Gastrocnemius medialis (tissue), 4 donors: ENCODE data around the gene H3-3A. TPM values are rescaled to one million over a fixed set of nuclear protein-coding genes. Genes with fewer than 3 reads are reported as not detected.

Experiments
- ATAC-seq, 2 donors: fragments of 150-250 bp; one replicate each; pipeline ENCODE4 v1.9.1; 2016
- DNase-seq, 2 donors: peaks; one replicate each; pipeline ENCODE4 v3.0.0-alpha.2; 2019
- H3K27ac ChIP-seq, 4 donors: fragments of 200-600 bp; sonication (generic); 1 replicate in 1 of 4; 2 replicates in 3 of 4; pipeline ENCODE4 v1.5.1; 2016 to 2018; ENCODE audit warnings: mild to moderate bottlenecking in 2 of 4, moderate library complexity in 1 of 4
- H3K27me3 ChIP-seq, 3 donors: fragments of 200-600 bp; sonication (generic) in 2 of 3; 1 replicate in 1 of 3; 2 replicates in 2 of 3; pipeline versions ENCODE4 v1.5.1 to v1.6.0; 2016 to 2019; ENCODE audit warnings: mild to moderate bottlenecking in 1 of 3, moderate library complexity in 1 of 3
- H3K36me3 ChIP-seq, 2 donors: fragments of 200-600 bp; sonication (generic) in 1 of 2; one replicate each; pipeline ENCODE4 v1.5.1; 2017 to 2018
- H3K4me1 ChIP-seq, 2 donors: fragments of 200-600 bp; sonication (generic) in 1 of 2; one replicate each; pipeline ENCODE4 v1.5.1; 2016 to 2017; ENCODE audit warnings: mild to moderate bottlenecking in 2 of 2
- H3K4me3 ChIP-seq, 4 donors: fragments of 200-600 bp; sonication (generic) in 3 of 4; 1 replicate in 1 of 4; 2 replicates in 3 of 4; pipeline ENCODE4 v1.5.1; 2016 to 2019; ENCODE audit warnings: mild to moderate bottlenecking in 2 of 4
- H3K9me3 ChIP-seq, 3 donors: fragments of 200-600 bp; sonication (generic) in 2 of 3; 1 replicate in 1 of 3; 2 replicates in 2 of 3; pipeline ENCODE4 v1.5.1; 2016 to 2019
- CTCF ChIP-seq, 5 experiments: fragments of 450-650 bp in 3 of 5; fragments of 200-600 bp in 2 of 5; sonication (generic) in 2 of 5; IDR thresholded peaks in 4 of 5; conservative IDR thresholded peaks in 1 of 5; 1 replicate in 4 of 5; 2 replicates in 1 of 5; pipeline ENCODE4 v1.5.1; 2016 to 2019; ENCODE audit warnings: antibody characterized with exemption in 5 of 5, mild to moderate bottlenecking in 3 of 5, moderate library complexity in 3 of 5
- POLR2A ChIP-seq, 2 donors: fragments of 450-650 bp; IDR thresholded peaks; one replicate each; pipeline ENCODE4 v1.6.1; 2017; ENCODE audit warnings: antibody characterized with exemption in 2 of 2, mild to moderate bottlenecking in 2 of 2, moderate library complexity in 2 of 2
- in situ Hi-C, 4 donors: fragments of 200-750 bp; cut with MboI; loops; one replicate each; pipeline versions ENCODE4 v1.15.0 to v1.8.0; 2017; ENCODE audit warnings: low sequenced_read_pairs in 4 of 4
- intact Hi-C: fragments of 100-400 bp; cut with DNase I; formaldehyde crosslinking; loops from one replicate; pipeline ENCODE4 v1.15.1; 2023; ENCODE audit warnings: low total_unique reads
- total RNA-seq, 4 donors: library from RNA; depleted of rRNA; stranded (reverse); fragments of >200 nt; gene quantifications; one replicate each; pipeline versions ENCODE4 v1.1.0 to v1.2.3, GENCODE V29; 2016

The H3-3A gene
- total RNA-seq, 4 donors from 2014 or later, result 163 to 289 (median 191) TPM

GRCh38 chr1:226038661-226039060, 23.9 kb upstream of the H3-3A start:
- ATAC-seq (no peak), DNase-seq (no peak)
- Histone ChIP-seq H3K36me3 (no peaks in the 10 kb centered on the region), H3K4me1 (no peaks in the 10 kb centered on the region), H3K27me3 (no peaks in the 10 kb centered on the region), H3K4me3 (no peak overlapping the region), H3K9me3 (no peaks in the 10 kb centered on the region), H3K27ac (no peak overlapping the region)
- intact Hi-C loops (no loop called here), in situ Hi-C loops (no loop called here)
- no peak for TF ChIP-seq CTCF (IDR thresholded peaks at IDR 0.05 in 4 of 5, conservative IDR thresholded peaks at IDR 0.05 in 1 of 5)
- no peak for TF ChIP-seq POLR2A (IDR thresholded peaks at IDR 0.05)

- in situ Hi-C loops, result no loop called here
- intact Hi-C loops, result no loop called here
- no peaks in the 10 kb centered on the region for H3K27me3 ChIP-seq
Observed at GRCh38 chr1:226041419-226041818, 21.1 kb upstream of the H3-3A start.

DNA sequence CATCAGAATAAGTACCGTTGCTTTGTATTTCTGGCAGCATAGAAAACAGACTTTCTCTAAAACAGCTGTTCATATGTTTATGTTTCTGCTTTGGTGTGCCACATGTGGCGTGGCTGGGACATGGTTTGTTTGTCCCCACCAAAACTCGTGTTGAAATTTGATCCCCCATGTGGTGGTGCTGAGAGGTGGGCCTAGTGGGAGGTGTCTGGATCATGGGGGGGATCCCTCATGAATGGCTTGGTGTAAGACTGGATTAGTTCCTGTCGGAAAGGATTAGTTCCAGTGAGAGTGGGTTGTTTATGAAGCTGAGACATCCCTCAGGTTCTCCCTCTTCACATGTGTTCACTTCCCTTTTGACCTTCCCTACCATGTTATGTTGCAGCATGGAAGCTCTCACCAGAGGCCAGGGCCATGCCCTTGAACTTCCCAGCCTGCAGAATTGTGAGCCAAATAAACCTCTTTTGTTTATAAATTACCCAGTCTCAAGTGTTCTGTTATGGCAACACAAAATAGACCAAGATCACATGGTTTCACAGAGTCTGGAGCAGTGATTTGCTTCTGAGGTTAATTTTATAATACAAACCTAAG, 17.9 kb upstream of the H3-3A start:
- H3K9me3 ChIP-seq, result no peaks in the 10 kb centered on the region
- intact Hi-C loops, result no loop called here
- no peaks in the 10 kb centered on the region for H3K36me3 ChIP-seq
- in situ Hi-C loops, result no loop called here
- H3K4me1 ChIP-seq, result no peaks in the 10 kb centered on the region
- no peak for TF ChIP-seq POLR2A (IDR thresholded peaks at IDR 0.05)
- no peak for TF ChIP-seq CTCF (IDR thresholded peaks at IDR 0.05 in 4 of 5, conservative IDR thresholded peaks at IDR 0.05 in 1 of 5)
- no peak for DNase-seq
- no peak overlapping the region for H3K4me3 ChIP-seq
- H3K27ac ChIP-seq, result no peak overlapping the region
- H3K27me3 ChIP-seq, result no peaks in the 10 kb centered on the region
- no peak for ATAC-seq

More at GRCh38 chr1:226041419-226041818, 21.1 kb upstream of the H3-3A start:
- H3K9me3 ChIP-seq, result no peaks in the 10 kb centered on the region
- H3K36me3 ChIP-seq, result no peaks in the 10 kb centered on the region
- ATAC-seq (no peak), DNase-seq (no peak)
- no peak overlapping the region for H3K4me3 ChIP-seq
- TF ChIP-seq CTCF (IDR thresholded peaks at IDR 0.05 in 4 of 5, conservative IDR thresholded peaks at IDR 0.05 in 1 of 5) (no peak), POLR2A (IDR thresholded peaks at IDR 0.05) (no peak)
- no peak overlapping the region for H3K27ac ChIP-seq
- no peaks in the 10 kb centered on the region for H3K4me1 ChIP-seq

GRCh38 chr1:226046240-226046639, 16.3 kb upstream of the H3-3A start:
- DNase-seq, result no peak
- Histone ChIP-seq H3K9me3 (no peaks in the 10 kb centered on the region), H3K36me3 (no peaks in the 10 kb centered on the region), H3K27ac (no peak overlapping the region), H3K4me3 (no peak overlapping the region), H3K27me3 (no peaks in the 10 kb centered on the region), H3K4me1 (no peaks in the 10 kb centered on the region)
- TF ChIP-seq CTCF (IDR thresholded peaks at IDR 0.05 in 4 of 5, conservative IDR thresholded peaks at IDR 0.05 in 1 of 5) (no peak), POLR2A (IDR thresholded peaks at IDR 0.05) (no peak)
- ATAC-seq, result no peak
- intact Hi-C loops (no loop called here), in situ Hi-C loops (no loop called here)

- in situ Hi-C loops (no loop called here), intact Hi-C loops (no loop called here)
- DNase-seq (no peak), ATAC-seq (no peak)
- Histone ChIP-seq H3K36me3 (no peaks in the 10 kb centered on the region), H3K27me3 (no peaks in the 10 kb centered on the region), H3K4me3 (no peak overlapping the region), H3K4me1 (no peaks in the 10 kb centered on the region), H3K27ac (no peak overlapping the region), H3K9me3 (no peaks in the 10 kb centered on the region)
- no peak for TF ChIP-seq CTCF (IDR thresholded peaks at IDR 0.05 in 4 of 5, conservative IDR thresholded peaks at IDR 0.05 in 1 of 5)
- no peak for TF ChIP-seq POLR2A (IDR thresholded peaks at IDR 0.05)
Observed at GRCh38 chr1:226047495-226047894, 15.0 kb upstream of the H3-3A start.
